A204.1 (cell line): ENCODE results near the gene SCRN2.

Experiments used
- FAIRE-seq: peaks from 2 replicates; lab custom pipeline; 2012; peaks lifted over from hg19 to GRCh38; lab: Jason Lieb, UNC

Gene SCRN2

DNA sequence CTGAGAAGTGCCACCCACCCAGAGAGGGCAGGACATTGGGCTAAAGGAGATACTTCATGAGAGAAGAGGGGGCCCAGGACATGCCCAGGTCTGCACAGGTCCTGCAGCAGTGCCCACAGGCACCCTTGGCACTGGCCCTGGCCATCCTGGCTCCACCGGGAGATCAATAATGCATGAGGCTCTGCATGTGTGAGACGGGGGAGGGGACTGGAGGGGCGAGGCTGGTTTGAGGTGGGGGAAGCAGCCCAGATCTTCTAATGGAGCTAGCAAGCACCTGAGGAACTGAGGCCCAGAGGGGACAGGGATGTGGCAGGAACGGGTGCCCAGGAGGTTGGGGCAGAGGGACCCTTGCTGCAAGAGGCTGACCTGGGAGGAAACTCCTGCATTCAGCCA is 20.0 kb downstream of the SCRN2 start:
- no peak for FAIRE-seq

GRCh38 chr17:47820033-47820789 is 20.9 kb downstream of the SCRN2 start:
- no peak for FAIRE-seq

- FAIRE-seq, result no peak
These were observed 21.6 kb downstream of the SCRN2 start for GRCh38 chr17:47819475-47819874.

DNA sequence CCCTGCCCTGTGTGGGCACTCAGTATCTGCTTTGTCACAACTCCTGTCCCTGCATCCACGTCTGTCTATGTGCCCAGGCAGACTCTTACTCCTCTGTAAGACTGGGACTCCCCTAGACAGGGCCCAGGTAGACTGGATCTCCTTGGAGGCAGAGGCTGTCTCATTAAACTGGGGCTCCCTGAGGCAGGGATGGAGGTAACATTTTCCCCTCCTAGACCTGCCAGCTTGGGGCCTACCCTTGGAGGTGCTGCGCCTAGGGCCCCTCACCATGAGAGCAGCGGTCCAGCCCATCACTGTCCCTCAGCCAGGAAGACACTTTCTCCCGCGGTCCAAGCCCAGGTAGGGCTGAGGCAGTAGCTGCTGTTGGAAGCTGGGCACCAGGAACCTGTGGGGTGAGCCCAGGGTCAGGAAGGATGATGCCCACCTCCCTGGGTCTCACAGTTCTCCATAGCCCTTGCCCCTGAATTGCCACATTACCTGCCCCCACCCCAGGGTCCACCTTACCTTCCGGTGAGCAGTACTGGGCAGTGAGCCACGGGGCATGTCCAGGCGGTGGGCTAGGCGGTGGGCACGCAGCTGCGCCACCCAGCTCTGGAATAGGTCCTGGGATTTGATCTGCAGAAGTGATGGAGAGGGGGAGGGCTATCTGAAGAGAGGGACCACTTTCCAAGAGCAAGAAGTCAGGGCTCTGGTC is 22.9 kb downstream of the SCRN2 start:
- no peak for FAIRE-seq

- no peak for FAIRE-seq
These were observed 24.1 kb downstream of the SCRN2 start for GRCh38 chr17:47816947-47817346.

- FAIRE-seq, result no peak
These were observed 24.9 kb downstream of the SCRN2 start for GRCh38 chr17:47816111-47816735.

- no peak for FAIRE-seq
These were observed 25.8 kb downstream of the SCRN2 start for GRCh38 chr17:47815106-47815918.

GRCh38 chr17:47813512-47814031 is 27.5 kb downstream of the SCRN2 start:
- FAIRE-seq, result no peak

- FAIRE-seq, result no peak
These were observed 28.0 kb downstream of the SCRN2 start for GRCh38 chr17:47813077-47813476.

DNA sequence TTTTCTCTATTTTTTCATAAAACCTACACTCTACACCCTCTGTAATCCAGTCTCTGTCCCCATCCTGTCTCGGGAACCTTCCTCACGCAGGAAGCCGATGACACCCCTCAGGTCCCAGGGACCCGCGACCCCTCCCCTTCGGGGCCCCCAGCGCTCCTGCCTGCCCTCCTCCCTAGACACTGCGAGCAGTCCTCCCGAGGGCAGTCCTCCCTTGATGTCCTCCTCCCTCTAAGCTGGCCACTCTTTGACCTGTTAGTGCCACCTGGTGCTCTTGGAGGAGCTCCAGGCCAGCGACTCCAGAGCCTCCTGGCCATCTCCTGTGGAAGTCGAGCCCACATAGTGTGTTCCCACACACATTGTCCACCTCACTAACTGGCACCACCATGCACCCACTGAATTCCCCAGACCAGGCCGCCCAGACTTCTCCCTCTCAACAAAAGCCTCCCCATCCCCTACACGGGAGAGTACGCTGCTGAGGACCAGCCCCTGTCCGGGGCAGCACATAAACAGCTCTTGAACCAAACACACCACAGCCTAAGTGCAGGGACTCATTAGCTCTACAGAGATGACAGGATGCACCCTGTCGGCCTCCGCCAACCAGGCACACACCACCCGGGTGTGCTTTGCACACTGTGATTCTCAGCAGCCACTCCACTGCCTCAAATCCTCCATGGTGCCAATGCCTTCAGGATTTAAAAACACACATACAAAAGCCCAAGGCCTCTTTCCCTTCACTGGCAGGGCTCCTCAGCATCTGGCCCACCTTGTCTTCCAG is 28.7 kb downstream of the SCRN2 start:
- FAIRE-seq, result no peak

- FAIRE-seq, result no peak
These were observed 29.4 kb downstream of the SCRN2 start for GRCh38 chr17:47811709-47812108.

DNA sequence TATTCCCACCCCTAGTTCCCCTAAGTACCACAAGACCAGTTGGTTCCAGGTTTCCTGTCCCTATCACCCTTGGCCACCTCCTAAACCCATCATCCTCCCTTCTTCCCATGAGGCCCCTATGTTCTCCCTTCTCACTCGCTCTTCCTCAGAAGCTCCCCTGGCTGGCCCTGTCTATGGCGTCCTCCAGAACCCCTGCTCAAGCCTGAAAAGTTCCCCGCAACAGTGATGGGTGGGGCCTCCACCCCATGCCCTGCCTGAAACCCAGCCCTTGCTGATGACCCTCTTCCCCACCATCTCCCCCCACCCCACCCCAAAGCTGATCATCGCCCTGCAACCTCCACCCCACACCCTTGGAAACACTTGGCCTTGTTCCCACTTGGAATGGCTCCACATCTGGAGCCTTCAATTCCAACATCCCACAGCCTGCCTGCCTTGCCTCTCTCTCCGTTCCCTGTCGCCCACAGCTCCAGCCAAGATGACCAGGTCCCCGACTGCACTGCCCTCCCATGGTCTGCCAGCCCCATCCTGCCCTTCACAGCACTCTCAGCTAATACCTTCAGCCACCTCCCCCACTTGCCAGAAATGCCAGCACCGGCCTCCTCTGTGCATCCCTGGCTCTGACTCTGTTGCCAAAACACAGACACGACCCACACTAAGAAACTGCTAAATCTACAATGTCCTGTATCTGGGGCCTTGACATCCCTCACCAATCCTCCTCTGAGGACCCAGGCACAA is 30.0 kb downstream of the SCRN2 start:
- no peak for FAIRE-seq

DNA sequence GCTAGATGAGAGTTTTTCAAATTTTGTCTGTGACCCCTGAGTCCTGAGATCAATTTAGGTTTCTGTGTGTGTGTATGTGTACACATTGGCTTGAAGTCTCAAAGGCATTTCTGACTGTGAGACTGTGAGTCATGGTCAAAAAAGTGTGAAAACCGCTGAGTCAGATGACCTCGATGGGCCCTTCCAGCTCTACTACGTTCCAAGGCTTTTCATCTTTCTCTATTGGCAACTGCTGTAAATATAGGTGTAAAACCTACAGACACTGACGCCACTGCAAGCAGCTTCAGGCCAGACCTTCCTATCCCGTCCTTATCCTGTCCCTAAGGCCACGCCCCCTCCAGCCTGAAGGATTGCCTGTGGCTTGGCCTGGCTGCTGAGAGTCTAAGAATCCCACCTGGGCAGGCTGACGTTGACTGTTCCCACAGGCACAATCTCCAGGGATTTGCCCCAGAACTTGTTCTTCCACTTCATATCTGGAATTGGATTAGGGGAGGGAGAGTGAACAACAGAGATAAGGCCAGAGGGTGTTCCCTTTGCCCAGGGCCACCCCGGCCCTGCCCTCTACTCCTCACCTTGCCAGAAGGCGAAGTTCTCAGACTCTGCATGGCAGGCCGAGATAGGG is 30.8 kb downstream of the SCRN2 start:
- FAIRE-seq, result no peak

DNA sequence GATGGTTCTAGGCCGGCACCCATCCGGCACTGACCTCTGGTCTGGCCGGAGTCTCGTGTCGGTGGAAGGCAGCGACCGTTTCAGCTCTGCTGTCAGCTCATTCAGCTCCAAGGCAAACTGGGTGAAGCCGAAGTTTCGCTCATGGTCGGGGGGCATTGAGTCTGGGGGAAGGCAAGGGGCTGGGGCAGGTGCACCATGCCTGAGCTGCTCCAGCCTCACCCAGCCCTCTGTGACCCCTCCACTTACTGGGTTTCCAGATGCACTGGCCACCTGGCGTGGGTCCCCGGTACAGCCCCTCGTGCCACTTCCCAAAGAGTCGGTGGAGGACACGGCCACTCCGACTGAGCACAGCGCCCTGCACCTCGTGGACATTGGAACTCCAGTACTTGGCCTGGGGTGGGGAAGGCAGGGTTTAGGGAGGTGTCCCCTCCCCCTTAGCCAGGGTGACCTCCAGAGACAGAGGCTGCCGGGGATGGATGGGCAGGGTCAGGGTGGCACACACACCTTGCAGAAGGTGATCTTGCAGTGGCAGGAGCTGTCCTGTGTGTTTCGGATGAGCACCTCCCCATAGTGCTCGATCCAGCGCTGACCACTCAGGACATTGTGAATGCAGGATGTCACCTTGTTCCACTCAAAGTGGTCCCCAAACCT is 32.1 kb downstream of the SCRN2 start:
- no peak for FAIRE-seq

DNA sequence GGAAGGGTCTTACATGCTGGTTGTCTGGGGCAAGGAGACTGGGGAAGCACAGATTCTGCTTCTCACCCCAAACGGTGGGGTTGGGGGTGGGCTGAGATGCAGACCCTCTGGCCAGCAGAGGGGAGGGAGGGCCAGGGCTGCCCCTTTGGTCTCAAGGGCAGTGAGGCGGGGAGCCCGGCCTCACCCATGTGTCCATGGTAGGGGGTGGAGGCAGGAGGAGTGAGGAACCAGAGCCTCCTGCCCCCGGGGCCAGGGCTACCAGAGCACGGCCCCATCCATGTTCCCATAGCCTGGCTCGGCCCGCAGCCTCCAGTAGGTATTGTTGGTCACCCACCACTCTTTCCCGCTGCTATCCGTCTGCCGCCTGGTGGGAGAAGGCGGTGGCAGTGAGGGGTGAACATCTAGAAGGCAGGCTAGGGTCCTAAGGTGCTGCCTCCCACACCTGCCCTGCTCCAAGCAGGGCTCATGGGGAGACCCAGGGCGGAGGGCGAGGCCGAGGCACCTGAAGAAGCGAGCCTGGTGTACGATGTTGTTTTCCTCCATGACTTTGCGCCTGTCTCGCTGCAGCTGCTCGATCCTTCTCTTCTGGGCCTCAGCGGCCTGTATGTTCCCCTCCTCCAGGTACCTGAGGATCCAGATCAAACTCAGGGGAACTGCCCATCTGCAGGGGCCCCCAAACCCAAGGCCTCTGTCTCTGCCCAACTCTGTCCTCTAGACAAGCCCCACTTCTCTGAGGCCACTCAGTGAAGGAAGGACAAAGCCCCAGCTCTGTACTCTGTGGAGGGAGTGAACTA is 32.8 kb downstream of the SCRN2 start:
- FAIRE-seq, result no peak

- no peak for FAIRE-seq
These were observed 33.7 kb downstream of the SCRN2 start for GRCh38 chr17:47807421-47807820.

DNA sequence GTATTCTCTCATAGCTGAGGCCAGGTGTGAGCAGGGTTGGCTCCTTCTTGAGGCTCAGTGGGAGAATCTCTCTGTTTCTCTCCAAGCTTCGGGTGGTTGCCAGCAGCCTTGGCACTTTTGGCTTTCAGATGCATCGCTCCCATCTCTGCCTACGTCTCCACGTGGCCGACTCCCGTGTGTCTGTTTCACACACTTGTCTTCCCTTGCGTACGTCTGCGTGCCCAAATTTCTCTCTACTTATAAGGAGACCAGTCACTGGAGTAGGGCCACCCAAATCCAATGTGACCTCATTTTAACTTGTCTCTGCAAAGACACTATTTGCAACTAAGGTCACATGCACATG is 34.2 kb downstream of the SCRN2 start:
- FAIRE-seq, result no peak

- FAIRE-seq, result no peak
These were observed 34.8 kb downstream of the SCRN2 start for GRCh38 chr17:47806026-47806912.
